Vagina (tissue), 2 donors: ENCODE results near the gene SHISA9.

Experiments used
- CTCF ChIP-seq, 3 experiments: fragments of 450-650 bp in 2 of 3; fragments of 200-600 bp in 1 of 3; sonication (generic) in 1 of 3; IDR thresholded peaks; one replicate each; pipeline ENCODE4 v1.5.1; 2017 to 2019; ENCODE audit warnings: antibody characterized with exemption in 3 of 3, mild to moderate bottlenecking in 2 of 3, moderate library complexity in 2 of 3
- POLR2A ChIP-seq, 2 donors: fragments of 450-650 bp; IDR thresholded peaks; one replicate each; pipeline ENCODE4 v1.6.1; 2017; ENCODE audit warnings: antibody characterized with exemption in 2 of 2, mild to moderate bottlenecking in 2 of 2, moderate library complexity in 2 of 2
- POLR2AphosphoS5 ChIP-seq, 2 donors: sonication (generic); formaldehyde crosslinking; IDR thresholded peaks; one replicate each; pipeline ENCODE4 v1.9.0; 2017; ENCODE audit warnings: antibody characterized with exemption in 2 of 2, mild to moderate bottlenecking in 2 of 2, low read depth in 1 of 2; ENCODE audit not compliant: insufficient read depth in 1 of 2

- TF ChIP-seq CTCF (IDR thresholded peaks at IDR 0.05) = no peak
- TF ChIP-seq POLR2AphosphoS5 (IDR thresholded peaks at IDR 0.05; ENCODE audit: insufficient read depth in 1 of 2, low read depth in 1 of 2) = no peak
- TF ChIP-seq POLR2A (IDR thresholded peaks at IDR 0.05) = no peak
These were observed 8.2 kb upstream of the SHISA9 start for GRCh38 chr16:12893050-12893750.
